K562 (cell line): ENCODE measurements around the gene GON4L. TPM values are rescaled to one million over a fixed set of nuclear protein-coding genes. Genes with fewer than 3 reads are reported as not detected.
A peak's percentile ranks its signal among the peaks of the same experiment; 100 is the strongest.

Source experiments
- CBX8 ChIP-seq: fragments of 200-600 bp; sonication (generic); IDR thresholded peaks from 2 replicates; pipeline ENCODE4 v1.6.1; 2012; ENCODE audit warnings: borderline replicate concordance, mixed run types, low read depth, mild to moderate bottlenecking, moderate library complexity, mixed read lengths, low read length, control low read depth, inconsistent platforms; ENCODE audit not compliant: poor library complexity, severe bottlenecking; ENCODE audit errors: extremely low read depth
- DEAF1 ChIP-seq: fragments of 450-650 bp; formaldehyde crosslinking; IDR thresholded peaks from 2 replicates; pipeline ENCODE4 v1.4.0; 2020; ENCODE audit warnings: mild to moderate bottlenecking, moderate library complexity
- EHMT2 ChIP-seq: fragments of 450-650 bp; IDR thresholded peaks from 2 replicates; pipeline ENCODE4 v1.6.1; 2018; ENCODE audit warnings: antibody characterized with exemption
- HSF4 ChIP-seq: fragments of 250-450 bp; sonication (Bioruptor Pico); IDR thresholded peaks from 2 replicates; pipeline ENCODE4 v2.1.2; 2022; ENCODE audit warnings: mild to moderate bottlenecking, moderate library complexity, borderline replicate concordance
- IFI16 ChIP-seq: fragments of 250-450 bp; sonication (Bioruptor Pico); IDR thresholded peaks from 2 replicates; pipeline ENCODE4 v2.1.2; 2022; ENCODE audit warnings: mild to moderate bottlenecking, inconsistent platforms
- JUN ChIP-seq, 2 experiments: sonication (generic) in 1 of 2; formaldehyde crosslinking in 1 of 2; IDR thresholded peaks; 2 replicates each; pipeline versions ENCODE4 v1.6.1 to v1.8.0; 2012 to 2022; ENCODE audit warnings: borderline replicate concordance in 2 of 2, mild to moderate bottlenecking in 2 of 2, improper control_type of control experiment in 1 of 2, low read depth in 1 of 2, low read length in 1 of 2, missing genetic modification reagents in 1 of 2
- PBX2 ChIP-seq, 2 experiments: IDR thresholded peaks in 1 of 2; conservative IDR thresholded peaks in 1 of 2; 2 replicates each; pipeline ENCODE4 v1.6.1; 2016; ENCODE audit warnings: low read depth in 2 of 2, mild to moderate bottlenecking in 1 of 2, missing compliant biosample characterization in 1 of 2, missing genetic modification characterization in 1 of 2, moderate library complexity in 1 of 2
- POLR3A ChIP-seq: IDR thresholded peaks from 2 replicates; pipeline ENCODE4 v1.6.1; 2011; ENCODE audit warnings: borderline replicate concordance, mild to moderate bottlenecking, moderate library complexity; ENCODE audit not compliant: insufficient read length, insufficient read depth; ENCODE audit errors: extremely low read depth
- PTTG1 ChIP-seq: fragments of 450-650 bp; IDR thresholded peaks from 2 replicates; pipeline ENCODE4 v1.6.1; 2016; ENCODE audit warnings: low read depth, mild to moderate bottlenecking, missing genetic modification characterization, missing compliant biosample characterization
- SMAD2 ChIP-seq: fragments of 150-350 bp; IDR thresholded peaks from 2 replicates; pipeline ENCODE4 v1.6.1; 2014; ENCODE audit warnings: low read depth, mild to moderate bottlenecking, low read length
- SMAD3 ChIP-seq: fragments of 450-650 bp; formaldehyde crosslinking; conservative IDR thresholded peaks from 2 replicates; pipeline ENCODE4 v1.4.0; 2020; ENCODE audit warnings: mild to moderate bottlenecking
- SMARCA4 ChIP-seq: fragments of 450-650 bp; IDR thresholded peaks from 2 replicates; pipeline ENCODE4 v1.6.1; 2016
- UBTF ChIP-seq, 2 experiments: IDR thresholded peaks; 2 replicates each; pipeline ENCODE4 v1.6.1; 2012; ENCODE audit warnings: improper control_type of control experiment in 2 of 2, low read depth in 2 of 2, low read length in 2 of 2, borderline replicate concordance in 1 of 2
- ZBTB33 ChIP-seq: sonication (generic); formaldehyde crosslinking; IDR thresholded peaks from 2 replicates; pipeline ENCODE4 v1.8.1; 2023; ENCODE audit warnings: mild to moderate bottlenecking, missing genetic modification reagents
- ZNF143 ChIP-seq: sonication (generic); formaldehyde crosslinking; IDR thresholded peaks from 2 replicates; pipeline ENCODE4 v1.9.0; 2022; ENCODE audit warnings: mild to moderate bottlenecking, missing genetic modification reagents
- polyA plus RNA-seq, 8 experiments: library from polyadenylated mRNA; depleted of rRNA in 4 of 8; stranded (reverse) in 5 of 8; unstranded in 3 of 8; fragments of >200 nt; fragmentation: Nextera tagmentation in 2 of 8; fragmentation: Illumina TruSeq in 1 of 8; extraction: Ambion mirVana in 2 of 8; extraction: Trizol in 1 of 8; gene quantifications; 2 replicates each; pipeline versions ENCODE4 v1.2.1 to v1.2.3, GENCODE V29; 2011 to 2014; ENCODE audit warnings: inconsistent platforms in 1 of 8, missing spikeins in 1 of 8
- total RNA-seq, 7 experiments: library from RNA; depleted of rRNA in 6 of 7; stranded (reverse); fragments of >200 nt in 6 of 7; fragmentation: Illumina TruSeq in 2 of 7; extraction: Trizol in 2 of 7; gene quantifications; 2 replicates each; pipeline versions ENCODE4 v1.2.1 to v1.2.3, GENCODE V29; 2011 to 2021; ENCODE audit warnings: low replicate concordance in 1 of 7
- TF ChIP-seq, protein P1 (sequence below): IDR thresholded peaks from 2 replicates; pipeline ENCODE4 v1.6.1; 2011; ENCODE audit not compliant: insufficient read length; ENCODE audit errors: extremely low read depth

Gene GON4L
- total and polyA plus RNA-seq, 9 of the 15 experiments (the other 6 are each of a cell fraction or from before 2014, with no cell fraction given), result 20.2 to 47.4 (median 33.6) TPM

- TF ChIP-seq PBX2 (CRISPR knock-in tag; IDR thresholded peaks at IDR 0.05; ENCODE audit: low read depth), result no peak
- TF ChIP-seq PBX2 (tag; conservative IDR thresholded peaks at IDR 0.05; ENCODE audit: low read depth), result no peak; the same call in 1 of the 2 replicates
- no peak for TF ChIP-seq HSF4 (CRISPR knock-in tag)
- TF ChIP-seq CBX8, result no peak
- no peak for TF ChIP-seq SMAD2
- TF ChIP-seq ZBTB33 (CRISPR knock-in tag), result no peak
- no peak for TF ChIP-seq JUN (IDR thresholded peaks at IDR 0.05; ENCODE audit: borderline replicate concordance, low read depth, low read length)
- no peak for TF ChIP-seq JUN (CRISPR knock-in tag; IDR thresholded peaks at IDR 0.05; ENCODE audit: borderline replicate concordance)
- TF ChIP-seq UBTF (IDR thresholded peaks at IDR 0.05; ENCODE audit: borderline replicate concordance in 1 of 2, low read depth in 2 of 2, low read length in 2 of 2), result no peak
- TF ChIP-seq EHMT2, result peak; percentile 85
- no peak for TF ChIP-seq PTTG1 (tag)
- no peak for TF ChIP-seq SMAD3 (CRISPR knock-in tag)
- TF ChIP-seq SMARCA4, result peak; percentile 49; the same call in 1 of the 2 replicates
- TF ChIP-seq, protein P1, sequence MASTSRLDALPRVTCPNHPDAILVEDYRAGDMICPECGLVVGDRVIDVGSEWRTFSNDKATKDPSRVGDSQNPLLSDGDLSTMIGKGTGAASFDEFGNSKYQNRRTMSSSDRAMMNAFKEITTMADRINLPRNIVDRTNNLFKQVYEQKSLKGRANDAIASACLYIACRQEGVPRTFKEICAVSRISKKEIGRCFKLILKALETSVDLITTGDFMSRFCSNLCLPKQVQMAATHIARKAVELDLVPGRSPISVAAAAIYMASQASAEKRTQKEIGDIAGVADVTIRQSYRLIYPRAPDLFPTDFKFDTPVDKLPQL, result no peak
- TF ChIP-seq DEAF1, result 0 out of 2 replicates have a peak, but pooled peaks have one; percentile 34
- no peak for TF ChIP-seq ZNF143 (CRISPR knock-in tag)
- no peak for TF ChIP-seq IFI16 (CRISPR knock-in tag)
- TF ChIP-seq POLR3A, result no peak
These were observed 22.6 kb downstream of the GON4L start (continued) for GRCh38 chr1:155834296-155834926.
